Astrocyte (in vitro differentiated cells and primary cell): ENCODE data around the gene CELF5.

Source experiments
- CTCF ChIP-seq: IDR thresholded peaks from 2 replicates; pipeline ENCODE4 v1.5.1; 2011; ENCODE audit warnings: low read depth, mild to moderate bottlenecking, inconsistent platforms, low read length, moderate library complexity; ENCODE audit not compliant: insufficient read depth
- EZH2 ChIP-seq: IDR thresholded peaks from 2 replicates; pipeline ENCODE4 v1.6.1; 2012; ENCODE audit warnings: mild to moderate bottlenecking, low read length, inconsistent platforms; ENCODE audit not compliant: insufficient read depth

DNA sequence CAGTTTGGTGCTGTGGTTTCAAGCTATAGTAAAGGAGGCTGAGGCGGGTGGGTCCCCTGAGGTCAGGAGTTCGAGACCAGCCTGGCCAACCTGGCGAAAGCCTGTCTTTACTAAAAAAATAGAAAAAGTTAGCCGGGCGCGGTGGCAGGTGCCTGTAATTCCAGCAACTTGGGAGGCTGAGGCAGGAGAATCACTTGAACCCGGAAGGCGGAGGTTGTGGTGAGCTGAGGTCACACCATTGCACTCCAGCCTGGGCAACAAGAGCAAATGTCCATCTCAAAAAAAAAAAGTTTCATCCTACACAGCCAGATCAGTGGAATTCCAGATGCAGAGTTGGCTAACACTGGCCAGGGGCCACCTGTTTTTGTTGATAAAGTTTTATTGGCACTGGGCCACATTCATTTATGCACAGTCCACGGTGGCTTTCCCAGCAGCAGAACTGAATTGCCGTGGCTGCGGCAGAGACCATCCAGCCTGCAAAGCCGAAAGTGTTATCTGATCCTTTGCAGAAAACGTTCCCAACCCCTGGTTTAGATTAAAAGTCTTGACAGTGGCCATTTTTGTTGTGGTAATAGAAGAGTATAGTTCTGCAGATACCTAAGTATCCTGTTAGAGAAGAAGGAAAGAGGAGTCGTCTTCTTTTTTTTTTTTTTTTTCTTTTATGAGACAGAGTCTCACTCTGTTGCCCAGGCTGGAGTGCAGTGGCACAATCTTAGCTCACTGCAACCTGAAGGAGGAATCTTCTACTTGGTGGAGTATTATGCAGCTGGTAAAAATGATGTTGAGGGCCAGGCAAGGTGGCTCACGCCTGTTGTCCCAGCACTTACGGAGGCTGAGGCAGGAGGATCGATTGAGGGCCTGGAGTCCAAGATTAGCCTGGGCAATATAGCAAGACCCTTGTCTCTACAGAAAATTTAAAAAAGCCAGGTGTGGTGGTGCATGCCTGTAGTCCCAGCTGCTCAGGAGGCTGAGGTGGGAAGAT, 30.1 kb upstream of the CELF5 start:
- no peak for TF ChIP-seq CTCF
- no peak for TF ChIP-seq EZH2
